ENCODE measurements around the gene DNAH6. TPM values are rescaled to one million over a fixed set of nuclear protein-coding genes. Genes with fewer than 3 reads are reported as not detected.

Gene DNAH6
- total and polyA plus RNA-seq, 9 of the 15 experiments (the other 6 are each of a cell fraction or from before 2014, with no cell fraction given) = 0.01 to 0.04 (median 0.01) TPM; not detected in 5

GRCh38 chr2:84487298-84487996 is 28.9 kb upstream of the DNAH6 start:
- POLR2A ChIA-PET = no interaction called here
- FAIRE-seq = no peak

More at GRCh38 chr2:84487298-84487996, 28.9 kb upstream of the DNAH6 start:
- no peaks in the 10 kb centered on the region for H4K20me1 ChIP-seq (replicated peaks; ENCODE audit: control insufficient read depth, insufficient read depth, low read length)
- H3K27me3 ChIP-seq (ENCODE audit: control insufficient read depth in 2 of 2, insufficient read depth in 2 of 2, low read length in 2 of 2) = no peaks in the 10 kb centered on the region
- no peak for TF ChIP-seq ARHGAP35 (IDR thresholded peaks at IDR 0.05; ENCODE audit: partially characterized antibody)
- TF ChIP-seq, protein P1, sequence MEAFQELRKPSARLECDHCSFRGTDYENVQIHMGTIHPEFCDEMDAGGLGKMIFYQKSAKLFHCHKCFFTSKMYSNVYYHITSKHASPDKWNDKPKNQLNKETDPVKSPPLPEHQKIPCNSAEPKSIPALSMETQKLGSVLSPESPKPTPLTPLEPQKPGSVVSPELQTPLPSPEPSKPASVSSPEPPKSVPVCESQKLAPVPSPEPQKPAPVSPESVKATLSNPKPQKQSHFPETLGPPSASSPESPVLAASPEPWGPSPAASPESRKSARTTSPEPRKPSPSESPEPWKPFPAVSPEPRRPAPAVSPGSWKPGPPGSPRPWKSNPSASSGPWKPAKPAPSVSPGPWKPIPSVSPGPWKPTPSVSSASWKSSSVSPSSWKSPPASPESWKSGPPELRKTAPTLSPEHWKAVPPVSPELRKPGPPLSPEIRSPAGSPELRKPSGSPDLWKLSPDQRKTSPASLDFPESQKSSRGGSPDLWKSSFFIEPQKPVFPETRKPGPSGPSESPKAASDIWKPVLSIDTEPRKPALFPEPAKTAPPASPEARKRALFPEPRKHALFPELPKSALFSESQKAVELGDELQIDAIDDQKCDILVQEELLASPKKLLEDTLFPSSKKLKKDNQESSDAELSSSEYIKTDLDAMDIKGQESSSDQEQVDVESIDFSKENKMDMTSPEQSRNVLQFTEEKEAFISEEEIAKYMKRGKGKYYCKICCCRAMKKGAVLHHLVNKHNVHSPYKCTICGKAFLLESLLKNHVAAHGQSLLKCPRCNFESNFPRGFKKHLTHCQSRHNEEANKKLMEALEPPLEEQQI (IDR thresholded peaks at IDR 0.05) = no peak
- TF ChIP-seq, protein P2, sequence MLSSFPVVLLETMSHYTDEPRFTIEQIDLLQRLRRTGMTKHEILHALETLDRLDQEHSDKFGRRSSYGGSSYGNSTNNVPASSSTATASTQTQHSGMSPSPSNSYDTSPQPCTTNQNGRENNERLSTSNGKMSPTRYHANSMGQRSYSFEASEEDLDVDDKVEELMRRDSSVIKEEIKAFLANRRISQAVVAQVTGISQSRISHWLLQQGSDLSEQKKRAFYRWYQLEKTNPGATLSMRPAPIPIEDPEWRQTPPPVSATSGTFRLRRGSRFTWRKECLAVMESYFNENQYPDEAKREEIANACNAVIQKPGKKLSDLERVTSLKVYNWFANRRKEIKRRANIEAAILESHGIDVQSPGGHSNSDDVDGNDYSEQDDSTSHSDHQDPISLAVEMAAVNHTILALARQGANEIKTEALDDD (IDR thresholded peaks at IDR 0.05) = no peak
- TF ChIP-seq KDM2B (CRISPR knock-in tag; IDR thresholded peaks at IDR 0.05) = no peak
- no peak for TF ChIP-seq PHF20 (IDR thresholded peaks at IDR 0.05; ENCODE audit: partially characterized antibody)
- TF ChIP-seq ZNF583 (CRISPR knock-in tag; IDR thresholded peaks at IDR 0.05) = no peak
- no peak for TF ChIP-seq EWSR1 (IDR thresholded peaks at IDR 0.05; ENCODE audit: borderline replicate concordance, low read depth, partially characterized antibody)
- TF ChIP-seq CBX3 (IDR thresholded peaks at IDR 0.05; ENCODE audit: borderline replicate concordance in 1 of 2, low read length in 2 of 2) = no peak
- TF ChIP-seq ZNF212 (CRISPR knock-in tag; IDR thresholded peaks at IDR 0.05) = no peak
- no peak for TF ChIP-seq POLR2AphosphoS2 (IDR thresholded peaks at IDR 0.05; ENCODE audit: low read length)
- TF ChIP-seq PHB2 (IDR thresholded peaks at IDR 0.05; ENCODE audit: low read depth) = no peak
- intact Hi-C loops (cut with micrococcal nuclease) = no loop called here
- no peak overlapping the region for H3K4me2 ChIP-seq (ENCODE audit: insufficient read depth, low read length)
- no peaks in the 10 kb centered on the region for H3K4me1 ChIP-seq (replicated peaks in 1 of 2; ENCODE audit: control insufficient read depth in 2 of 2, insufficient read depth in 2 of 2, low read length in 2 of 2)
- DNase-seq (ENCODE audit: extremely low read depth in 1 of 4, low spot score in 3 of 4) (no peak), ATAC-seq (no peak)
- no peaks in the 10 kb centered on the region for H3K9me1 ChIP-seq (ENCODE audit: control insufficient read depth, insufficient read depth, low read length)
- no peak overlapping the region for H3K4me3 ChIP-seq
- in situ Hi-C loops (cut with MboI) = no loop called here
- H3K9ac ChIP-seq (ENCODE audit: insufficient read depth in 1 of 2, low read depth in 2 of 2, low read length in 2 of 2) = no peak overlapping the region
- WGBS (ENCODE audit: insufficient coverage, low coverage, missing lambda C conversion rate) = 0% methylated on average over 3 of the region's 3 CpGs
- H3K9me3 ChIP-seq (replicated peaks; ENCODE audit: control insufficient read depth, insufficient read depth, low read depth, low read length) = no peaks in the 10 kb centered on the region
- no peaks in the 10 kb centered on the region for H3K79me2 ChIP-seq (ENCODE audit: control insufficient read depth, insufficient read depth, low read length)
- CTCF ChIA-PET (ENCODE audit: low intra/inter-chr PET ratio) = no interaction called here
- no TSS peak for BruUV-seq (replicated peaks)
- no peaks in the 10 kb centered on the region for H3K36me3 ChIP-seq (ENCODE audit: control insufficient read depth, insufficient read depth, low read length)
- no peak overlapping the region for H3K27ac ChIP-seq (ENCODE audit: extremely low read depth, low read depth, low read length)
- H2AFZ ChIP-seq (ENCODE audit: low read depth, low read length) = no peak overlapping the region
